DMS53 treated with DMSO at 0.1 percent for 48 hours (cell line): ENCODE data around the gene RNF144B.
"Not testable (repeated sequence)": the region's sequence is repeated elsewhere in the genome, so short reads cannot be mapped to it uniquely, and the experiment has no call there.

Source experiments
- DNase-seq: peaks from one replicate; lab custom pipeline; 2025; ENCODE audit not compliant: unreplicated experiment; lab: John Stamatoyannopoulos, UW

The RNF144B gene

GRCh38 chr6:18387061-18387721, at the start of gene RNF144B:
Gene RNF144B (plus strand): TSS chr6:18387350. CDS start chr6:18399535, 12,185 bp downstream.
- peak; percentile 93 for DNase-seq

DNA sequence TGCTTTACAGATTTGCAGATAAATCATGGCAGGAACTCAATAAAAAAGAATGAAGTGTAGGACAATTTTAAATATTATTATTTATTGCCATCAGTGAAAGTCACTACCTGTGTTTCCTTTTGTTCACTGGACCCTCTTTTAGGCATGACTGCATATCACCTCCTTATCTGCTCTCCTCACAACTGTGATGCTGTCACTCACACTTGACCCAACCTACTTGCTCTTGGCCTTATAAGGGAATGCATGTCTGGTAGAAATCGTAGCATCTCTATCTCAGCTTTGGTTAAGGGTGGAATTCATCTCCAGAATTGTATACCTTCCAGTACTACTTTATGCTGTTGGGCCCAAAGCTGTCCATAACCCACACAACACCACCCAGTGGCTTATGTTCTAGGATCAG, 47.6 kb upstream of the RNF144B start:
- no peak for DNase-seq

DNA sequence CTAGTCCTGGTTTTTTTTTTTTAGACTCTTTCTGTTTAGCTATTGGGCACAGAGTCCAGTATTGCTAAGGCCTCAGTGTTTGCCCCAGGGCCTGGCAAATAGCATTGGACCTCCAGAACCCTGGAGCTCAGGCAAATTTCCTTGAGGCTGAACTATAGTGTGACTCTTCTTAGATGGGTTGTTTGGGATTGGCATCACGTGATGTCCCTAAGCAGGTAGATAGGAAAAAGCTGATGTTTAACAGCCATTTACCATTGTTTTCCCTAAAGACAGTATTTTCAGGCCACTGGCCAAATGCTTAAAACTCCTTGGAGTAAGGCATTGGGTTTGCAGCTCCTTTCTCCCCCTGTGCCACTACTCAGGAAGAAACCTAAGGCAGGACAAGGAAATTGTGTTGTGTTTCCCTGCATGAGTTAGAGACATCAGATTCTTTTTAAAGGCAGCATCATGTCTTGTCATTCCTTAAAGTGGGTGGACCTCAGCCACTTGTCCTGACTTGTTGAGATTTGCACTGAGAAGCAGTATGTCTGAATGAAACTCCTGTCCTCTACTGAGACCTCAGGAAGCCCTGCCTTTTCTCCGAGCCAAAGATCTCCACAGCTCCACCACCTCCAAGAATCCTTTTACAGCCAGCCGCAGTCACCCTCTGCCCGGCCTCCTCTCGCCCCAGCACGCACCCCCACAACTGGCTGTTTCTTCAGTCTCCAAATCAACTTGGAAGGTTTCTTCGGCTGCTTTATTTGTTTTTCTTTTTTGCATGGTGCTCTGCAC, 46.2 kb upstream of the RNF144B start:
- DNase-seq: no peak

GRCh38 chr6:18342223-18342622, 44.9 kb upstream of the RNF144B start:
- no peak for DNase-seq

DNA sequence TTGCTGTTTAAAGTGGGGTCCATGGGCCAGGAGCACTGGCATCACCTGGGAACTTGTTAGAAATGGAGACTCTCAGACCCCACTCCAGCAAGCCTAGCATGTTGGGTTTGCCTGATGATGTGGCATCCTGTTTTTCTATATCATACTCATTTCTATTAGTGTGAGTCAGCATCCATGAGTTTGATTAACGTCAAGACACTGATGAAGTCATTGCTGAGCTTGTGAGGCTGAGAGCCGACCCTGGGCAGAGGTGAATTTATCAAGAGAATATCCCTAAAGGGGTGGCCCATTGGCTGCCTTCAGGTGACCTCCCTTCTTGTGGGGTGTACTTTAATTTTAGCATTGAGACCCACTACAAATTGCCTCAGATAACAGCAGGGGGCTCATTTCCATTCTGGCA, 43.4 kb upstream of the RNF144B start:
- peak; percentile 9 for DNase-seq

- DNase-seq: no peak
Observed at GRCh38 chr6:18347021-18347577, 40.1 kb upstream of the RNF144B start.

- DNase-seq: no peak
Observed at GRCh38 chr6:18347866-18348265, 39.3 kb upstream of the RNF144B start.

DNA sequence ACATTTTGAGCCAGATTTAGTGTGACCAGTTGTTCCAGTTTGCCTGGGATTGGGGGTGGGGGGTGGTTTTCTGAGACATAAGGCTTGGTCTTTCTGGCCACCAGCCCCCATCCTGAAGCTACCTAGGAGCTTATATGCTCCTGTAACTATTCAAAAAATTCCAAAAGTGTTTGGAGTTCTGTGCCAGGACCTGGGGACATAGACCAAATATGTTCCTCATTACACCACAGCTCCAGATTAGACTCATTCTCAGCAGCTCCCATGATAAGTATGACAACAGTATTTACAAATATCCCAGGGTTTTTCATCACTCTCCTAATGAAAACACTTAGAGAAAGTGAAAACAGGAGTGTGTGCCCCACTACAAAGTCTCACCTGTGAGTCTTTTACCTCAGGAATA, 37.8 kb upstream of the RNF144B start:
- no peak for DNase-seq

DNA sequence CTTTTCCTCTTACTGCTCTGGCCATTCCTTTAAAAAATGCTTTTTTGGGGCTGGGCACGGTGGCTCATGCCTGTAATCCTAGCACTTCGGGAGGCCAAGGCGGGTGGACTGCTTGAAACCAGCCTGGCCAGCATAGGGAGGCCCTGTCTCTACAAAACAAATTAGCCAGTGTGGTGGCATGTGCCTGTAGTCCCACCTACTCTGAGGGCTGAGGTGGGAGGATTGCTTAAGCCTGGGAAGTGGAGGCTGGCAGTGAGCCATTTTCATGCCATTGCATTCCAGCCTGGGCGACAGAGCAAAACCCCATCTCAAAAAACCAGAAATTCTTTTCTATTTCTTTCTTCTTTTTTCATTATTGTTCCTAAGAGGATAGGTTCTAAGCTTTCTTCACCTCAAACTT, 36.9 kb upstream of the RNF144B start:
- no peak for DNase-seq

DNA sequence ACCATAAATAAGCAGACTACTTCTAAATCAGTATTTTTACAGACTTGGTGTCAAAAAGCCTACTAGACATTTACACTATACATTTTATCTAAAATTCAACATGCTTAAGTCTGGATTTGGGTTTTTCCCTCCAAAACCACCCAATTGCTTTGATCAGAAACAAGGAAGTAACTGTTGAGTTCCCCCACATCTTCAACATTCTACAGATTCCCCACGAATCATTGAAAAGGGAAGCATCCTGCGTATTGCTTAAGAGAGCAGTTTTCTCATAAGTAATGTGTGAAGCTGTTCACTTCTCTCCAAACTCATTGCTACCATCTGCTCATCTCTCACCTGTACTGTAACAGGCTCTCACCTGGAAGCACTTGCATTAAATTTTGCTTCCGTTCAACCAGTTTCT, 36.4 kb upstream of the RNF144B start:
- no peak for DNase-seq

DNA sequence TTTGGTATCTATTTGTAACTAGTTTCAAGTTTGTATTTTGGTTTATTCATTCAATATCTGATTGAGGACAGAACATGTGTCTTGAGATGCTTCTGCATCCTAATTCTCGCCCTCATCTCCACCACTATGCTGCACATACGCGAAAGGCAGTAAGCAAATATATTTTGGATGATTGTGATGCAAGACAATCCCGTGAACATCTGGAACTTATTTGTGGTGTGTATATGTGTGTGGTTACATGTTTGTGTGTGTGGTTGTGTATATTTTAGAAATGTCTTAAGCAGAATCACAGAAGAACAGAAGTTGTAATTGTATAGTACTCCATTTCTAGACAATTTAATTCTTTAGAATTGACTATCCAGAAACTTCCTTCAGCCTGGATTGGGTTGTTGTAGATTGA, 35.1 kb upstream of the RNF144B start:
- no peak for DNase-seq

- no peak for DNase-seq
Observed at GRCh38 chr6:18352842-18353241, 34.3 kb upstream of the RNF144B start.

- DNase-seq: no peak
Observed at GRCh38 chr6:18353251-18353650, 33.9 kb upstream of the RNF144B start.

GRCh38 chr6:18357546-18357945, 29.6 kb upstream of the RNF144B start:
- not testable (repeated sequence) for DNase-seq

DNA sequence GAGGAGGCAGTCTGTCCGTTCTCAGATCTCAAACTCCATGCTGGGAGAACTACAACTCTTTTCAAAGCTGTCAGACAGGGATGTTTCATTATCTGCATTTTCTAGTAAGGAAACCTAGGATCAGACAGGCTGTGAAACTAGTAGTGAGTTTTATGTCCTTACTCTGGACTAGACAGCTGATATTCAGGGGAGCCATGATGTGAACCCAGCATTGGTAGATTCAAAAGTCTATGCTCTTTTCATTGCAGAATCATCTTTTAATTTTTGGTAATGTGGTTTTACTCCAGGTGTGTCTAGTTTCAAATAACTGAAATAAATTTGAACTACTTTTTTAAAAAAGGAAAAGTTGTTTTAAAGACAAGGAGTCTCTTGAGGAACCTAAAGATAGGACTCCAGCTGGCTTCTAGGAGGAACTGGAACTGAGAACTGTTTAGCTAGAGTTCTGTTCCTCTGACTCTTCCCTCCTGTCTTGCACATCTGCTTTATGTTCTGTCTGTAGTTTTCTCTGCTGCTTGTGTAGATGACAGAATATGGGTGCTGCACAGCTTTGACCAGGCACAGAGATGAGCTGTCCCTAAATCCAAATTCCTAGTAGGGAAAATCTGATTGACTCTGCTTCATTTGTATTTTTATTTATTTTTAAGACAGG, 27.8 kb upstream of the RNF144B start:
- DNase-seq: no peak

GRCh38 chr6:18360188-18360587, 27.0 kb upstream of the RNF144B start:
- no peak for DNase-seq

DNA sequence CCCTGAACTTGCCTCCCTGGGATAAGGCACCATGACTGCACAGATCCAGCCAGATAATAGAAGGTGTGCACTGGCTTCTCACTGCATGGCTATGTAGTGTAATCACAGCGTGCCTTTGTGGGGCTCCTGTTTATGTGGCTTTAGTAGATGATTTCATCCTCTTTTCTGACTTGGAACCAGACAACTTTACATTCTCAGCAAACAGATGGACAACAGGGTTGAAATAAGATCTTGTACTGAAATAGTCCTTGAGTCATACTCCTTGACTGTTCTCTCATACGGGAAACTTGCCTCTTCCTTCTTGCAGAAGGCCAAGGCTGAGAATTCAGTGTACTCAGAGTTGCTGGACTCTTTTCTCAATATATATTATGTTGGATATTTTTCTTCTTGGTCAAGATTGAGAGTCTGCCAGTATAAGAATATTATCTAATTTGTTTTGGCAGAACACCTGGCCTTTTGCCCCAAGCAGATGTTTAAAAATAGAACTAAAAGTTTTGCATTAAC, 25.0 kb upstream of the RNF144B start:
- no peak for DNase-seq

DNA sequence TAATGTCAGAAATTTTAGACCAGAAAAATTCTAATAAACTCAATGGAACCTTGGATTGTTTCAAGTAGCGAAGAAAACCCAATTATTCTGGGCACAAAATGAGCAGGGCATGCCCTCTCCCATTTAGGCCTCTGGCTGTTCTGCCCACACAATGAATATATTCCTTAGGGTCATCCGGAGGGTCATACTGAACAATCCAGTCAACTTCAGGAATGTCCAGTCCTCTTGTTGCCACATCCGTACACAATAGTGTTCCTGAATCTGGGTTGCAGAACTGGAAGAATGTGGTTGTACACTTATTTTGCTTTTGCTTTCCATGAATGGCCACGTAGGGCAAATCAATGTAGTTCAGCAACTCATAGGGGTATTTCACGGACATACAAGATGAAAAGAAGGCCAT, 23.4 kb upstream of the RNF144B start:
- DNase-seq: no peak

DNA sequence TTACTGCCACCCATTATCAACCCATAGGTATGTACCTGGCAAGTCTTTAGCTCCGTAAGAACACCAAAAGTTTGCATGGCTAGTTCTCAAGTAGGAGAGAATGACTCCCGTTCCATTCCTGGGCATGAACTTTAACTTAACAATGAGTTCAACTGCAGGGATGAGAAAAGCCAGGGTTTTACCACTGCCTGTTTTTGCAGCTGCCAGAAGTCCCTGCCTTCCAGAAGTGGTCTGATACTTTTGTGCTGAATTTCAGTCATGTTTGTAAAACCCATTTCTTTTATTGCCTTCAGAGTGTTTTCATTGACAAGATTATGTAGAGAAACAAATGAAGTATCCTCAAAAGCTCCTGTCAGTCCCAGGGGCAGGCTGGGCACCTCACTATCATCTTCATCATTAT, 22.6 kb upstream of the RNF144B start:
- not testable (repeated sequence) for DNase-seq

DNA sequence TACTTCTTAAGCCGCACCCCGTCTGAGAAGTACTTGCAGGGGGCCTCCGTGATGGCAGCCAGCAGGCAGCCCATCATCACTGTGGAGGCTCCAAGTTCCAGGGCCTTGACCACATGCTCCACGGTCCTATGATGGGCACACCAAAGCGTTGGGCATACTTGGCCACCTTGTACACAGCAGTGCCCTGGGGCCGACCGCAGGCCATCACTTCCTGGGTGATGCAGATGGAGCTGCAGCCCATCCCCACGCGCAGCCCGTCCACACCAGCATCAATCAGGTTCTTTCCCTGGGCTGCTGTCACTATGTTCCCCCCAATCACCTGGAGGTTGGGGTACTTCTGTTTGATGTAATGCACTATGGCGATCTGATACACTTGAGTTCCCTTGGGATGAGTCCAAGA, 19.8 kb upstream of the RNF144B start:
- no peak for DNase-seq

GRCh38 chr6:18368277-18369105, 18.7 kb upstream of the RNF144B start:
- no peak for DNase-seq
